AG09309 (cell line): Measurements from ENCODE around the gene IQGAP2.

Experiments
- DNase-seq: peaks from one replicate; pipeline ENCODE4 v3.0.0-alpha.2; 2010; ENCODE audit warnings: low read depth
- H3K4me3 ChIP-seq: 2 replicates; pipeline ENCODE4 v1.5.1; 2011; ENCODE audit warnings: mild to moderate bottlenecking, low read depth, low read length, moderate library complexity; ENCODE audit not compliant: control insufficient read depth
- TF ChIP-seq, protein P1 (sequence below): IDR thresholded peaks from 2 replicates; pipeline ENCODE4 v1.5.1; 2011; ENCODE audit warnings: mild to moderate bottlenecking, low read depth, low read length, inconsistent platforms; ENCODE audit not compliant: insufficient read depth, control insufficient read depth; ENCODE audit errors: missing control alignments

The IQGAP2 gene

DNA sequence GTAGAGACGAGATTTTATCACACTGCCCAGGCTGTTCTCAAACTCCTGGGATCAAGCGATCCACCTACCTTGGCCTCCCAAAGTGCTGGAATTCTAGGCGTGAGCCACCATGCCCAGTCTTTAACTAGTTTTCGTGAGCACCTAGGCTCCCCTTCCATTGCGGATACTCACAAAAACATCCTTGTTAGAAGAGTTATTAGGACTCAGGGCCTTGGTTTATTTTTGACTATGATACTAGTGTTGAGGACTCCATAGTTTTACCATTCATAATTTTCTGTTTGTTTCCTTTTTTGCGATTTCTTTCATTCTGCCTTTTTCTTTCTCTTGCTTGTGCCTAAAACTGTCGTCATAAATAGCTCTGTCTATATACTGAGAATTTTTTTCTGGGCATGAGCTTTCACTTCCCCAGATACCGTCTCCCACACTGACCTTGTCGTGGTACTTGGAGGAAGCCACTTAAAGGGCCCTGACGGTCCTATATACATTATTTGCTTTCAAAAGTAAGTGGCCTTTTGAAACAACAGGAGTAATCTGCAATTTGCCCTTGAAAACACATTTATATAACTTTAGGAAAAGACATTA lies 318.0 kb downstream of the IQGAP2 start:
- H3K4me3 ChIP-seq = no peak overlapping the region
- TF ChIP-seq, protein P1, sequence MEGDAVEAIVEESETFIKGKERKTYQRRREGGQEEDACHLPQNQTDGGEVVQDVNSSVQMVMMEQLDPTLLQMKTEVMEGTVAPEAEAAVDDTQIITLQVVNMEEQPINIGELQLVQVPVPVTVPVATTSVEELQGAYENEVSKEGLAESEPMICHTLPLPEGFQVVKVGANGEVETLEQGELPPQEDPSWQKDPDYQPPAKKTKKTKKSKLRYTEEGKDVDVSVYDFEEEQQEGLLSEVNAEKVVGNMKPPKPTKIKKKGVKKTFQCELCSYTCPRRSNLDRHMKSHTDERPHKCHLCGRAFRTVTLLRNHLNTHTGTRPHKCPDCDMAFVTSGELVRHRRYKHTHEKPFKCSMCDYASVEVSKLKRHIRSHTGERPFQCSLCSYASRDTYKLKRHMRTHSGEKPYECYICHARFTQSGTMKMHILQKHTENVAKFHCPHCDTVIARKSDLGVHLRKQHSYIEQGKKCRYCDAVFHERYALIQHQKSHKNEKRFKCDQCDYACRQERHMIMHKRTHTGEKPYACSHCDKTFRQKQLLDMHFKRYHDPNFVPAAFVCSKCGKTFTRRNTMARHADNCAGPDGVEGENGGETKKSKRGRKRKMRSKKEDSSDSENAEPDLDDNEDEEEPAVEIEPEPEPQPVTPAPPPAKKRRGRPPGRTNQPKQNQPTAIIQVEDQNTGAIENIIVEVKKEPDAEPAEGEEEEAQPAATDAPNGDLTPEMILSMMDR = no peak
- DNase-seq = no peak

DNA sequence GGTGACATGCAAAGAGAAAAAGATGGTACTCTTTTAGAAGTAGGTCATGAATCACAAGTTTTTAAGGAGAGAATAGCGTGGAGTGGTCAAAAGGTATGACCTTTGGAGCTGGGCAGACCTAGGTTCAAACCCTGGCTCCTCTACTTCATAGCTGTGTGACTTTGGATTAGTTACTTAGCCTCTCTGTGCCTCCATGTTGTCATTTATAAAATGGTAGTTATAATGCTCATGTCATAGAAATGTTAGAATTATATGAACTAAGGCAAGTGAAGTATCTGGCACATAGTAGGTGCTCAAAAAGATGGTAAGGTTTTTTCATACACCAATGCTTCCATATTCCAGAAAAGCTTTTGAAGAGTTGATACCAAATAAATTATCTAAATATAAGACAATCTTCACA lies 320.2 kb downstream of the IQGAP2 start:
- no peak overlapping the region for H3K4me3 ChIP-seq
- TF ChIP-seq, protein P1 = no peak
- DNase-seq = no peak

GRCh38 chr5:76723906-76724305 lies 320.8 kb downstream of the IQGAP2 start:
- no peak for DNase-seq
- TF ChIP-seq, protein P1 = no peak
- no peak overlapping the region for H3K4me3 ChIP-seq

DNA sequence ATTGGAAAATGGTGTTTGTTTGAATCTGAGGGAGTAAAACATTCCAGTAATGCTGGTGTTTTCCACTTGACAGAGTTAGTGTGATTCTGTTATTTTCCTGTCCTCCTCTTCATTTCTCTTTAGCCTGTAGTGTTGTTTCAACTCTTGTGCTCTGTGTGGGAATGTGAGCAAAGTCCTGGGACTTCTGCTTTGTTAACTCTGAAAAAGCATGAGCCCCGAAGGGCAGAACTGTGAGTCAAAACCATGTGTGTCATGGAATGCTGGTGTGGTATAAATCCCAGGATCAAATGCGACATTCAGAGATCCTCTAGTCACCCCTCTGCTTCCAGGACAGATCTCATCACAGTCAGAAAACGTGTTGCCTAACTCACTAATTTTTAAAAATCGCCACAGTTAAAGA lies 321.8 kb downstream of the IQGAP2 start:
- DNase-seq = no peak
- TF ChIP-seq, protein P1 = no peak

GRCh38 chr5:76728965-76729364 lies 325.9 kb downstream of the IQGAP2 start:
- no peak overlapping the region for H3K4me3 ChIP-seq
- DNase-seq = no peak
- TF ChIP-seq, protein P1 = no peak

More for the DNA sequence above, 321.8 kb downstream of the IQGAP2 start:
- no peak overlapping the region for H3K4me3 ChIP-seq

DNA sequence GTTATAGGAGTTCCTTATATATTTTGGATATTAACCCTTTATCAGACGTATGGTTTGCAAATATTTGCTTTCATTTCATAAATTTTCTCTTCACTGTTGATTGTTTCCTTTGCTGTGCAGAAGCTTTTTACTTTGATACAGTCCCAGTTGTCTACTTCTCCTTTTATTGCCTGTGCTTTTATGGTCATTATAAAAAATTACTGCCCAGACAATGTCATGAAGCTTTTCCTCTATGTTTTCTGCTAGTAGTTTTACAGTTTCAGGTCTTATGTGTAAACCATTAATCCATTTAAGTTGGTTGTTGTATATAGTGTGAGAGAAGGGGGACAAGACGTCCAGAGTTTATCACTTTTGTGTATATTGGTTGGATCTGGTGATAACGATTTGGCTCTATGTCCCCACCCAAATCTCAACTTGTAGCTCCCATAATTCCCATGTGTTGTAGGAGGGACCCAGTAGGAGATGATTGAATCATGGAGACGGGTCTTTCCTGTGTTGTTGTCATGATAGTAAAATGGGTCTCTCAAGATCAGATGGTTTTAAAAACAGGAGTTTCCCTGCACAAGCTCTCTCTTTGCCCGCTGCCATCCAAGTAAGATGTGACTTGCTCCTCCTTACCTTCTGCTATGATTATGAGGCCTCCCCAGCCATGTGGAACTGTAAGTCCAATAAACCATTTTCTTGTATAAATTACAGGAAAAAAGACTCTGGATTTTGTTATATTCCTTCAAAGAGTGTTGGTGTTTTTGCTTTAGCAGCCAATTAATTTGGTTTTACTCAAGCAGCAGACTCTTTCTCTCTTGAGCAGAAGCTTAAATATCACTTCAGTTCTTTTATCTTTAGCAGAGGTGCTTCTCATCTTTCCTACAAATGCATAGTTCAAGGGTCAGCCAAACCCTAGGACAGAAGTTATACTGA lies 326.5 kb downstream of the IQGAP2 start:
- no peak for DNase-seq
- TF ChIP-seq, protein P1 = no peak
- H3K4me3 ChIP-seq = no peak overlapping the region
